ENCODE results near the gene OSCP1. TPM values are rescaled to one million over a fixed set of nuclear protein-coding genes. Genes with fewer than 3 reads are reported as not detected.

The OSCP1 gene
- 10 to 100 TPM in 2 of 4 donors, 1 to 10 TPM in 2; 8.2 to 10.8 (median 9.6) TPM for total RNA-seq

- Histone ChIP-seq H3K4me3 (peak within 1 kb of the TSS; percentile 60 to 70 (median 68)), H3K36me3 (peaks cover 7 to 15% (median 13%) of the 10 kb centered on the region in 4 donors), H3K27ac (replicated peaks in 1 of 4) (peak within 1 kb of the TSS; percentile 91 to 97 (median 94)), H3K9me3 (no peaks in the 10 kb centered on the region), H3K27me3 (no peaks in the 10 kb centered on the region), H3K4me1 (peaks cover 5 to 28% (median 19%) of the 10 kb centered on the region in 4 donors)
- peak; percentile 99 for DNase-seq (ENCODE audit: extremely low spot score)
- TF ChIP-seq POLR2A (IDR thresholded peaks at IDR 0.05; ENCODE audit: low read depth) (peak; percentile 90), EP300 (IDR thresholded peaks at IDR 0.05) (no peak), POLR2AphosphoS5 (IDR thresholded peaks at IDR 0.05) (peak; percentile 96 to 98)
- TF ChIP-seq, protein P1, sequence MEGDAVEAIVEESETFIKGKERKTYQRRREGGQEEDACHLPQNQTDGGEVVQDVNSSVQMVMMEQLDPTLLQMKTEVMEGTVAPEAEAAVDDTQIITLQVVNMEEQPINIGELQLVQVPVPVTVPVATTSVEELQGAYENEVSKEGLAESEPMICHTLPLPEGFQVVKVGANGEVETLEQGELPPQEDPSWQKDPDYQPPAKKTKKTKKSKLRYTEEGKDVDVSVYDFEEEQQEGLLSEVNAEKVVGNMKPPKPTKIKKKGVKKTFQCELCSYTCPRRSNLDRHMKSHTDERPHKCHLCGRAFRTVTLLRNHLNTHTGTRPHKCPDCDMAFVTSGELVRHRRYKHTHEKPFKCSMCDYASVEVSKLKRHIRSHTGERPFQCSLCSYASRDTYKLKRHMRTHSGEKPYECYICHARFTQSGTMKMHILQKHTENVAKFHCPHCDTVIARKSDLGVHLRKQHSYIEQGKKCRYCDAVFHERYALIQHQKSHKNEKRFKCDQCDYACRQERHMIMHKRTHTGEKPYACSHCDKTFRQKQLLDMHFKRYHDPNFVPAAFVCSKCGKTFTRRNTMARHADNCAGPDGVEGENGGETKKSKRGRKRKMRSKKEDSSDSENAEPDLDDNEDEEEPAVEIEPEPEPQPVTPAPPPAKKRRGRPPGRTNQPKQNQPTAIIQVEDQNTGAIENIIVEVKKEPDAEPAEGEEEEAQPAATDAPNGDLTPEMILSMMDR (IDR thresholded peaks at IDR 0.05), result no peak
- under 1% methylated on average over 34 of the region's 48 CpGs for WGBS
- intact Hi-C loops (cut with DNase I), result no loop called here
Measured at GRCh38 chr1:36450270-36450918, at the start of gene OSCP1. OSCP1 (minus strand) TSS chr1:36450451; CDS start chr1:36450369, 82 bp downstream.

DNA sequence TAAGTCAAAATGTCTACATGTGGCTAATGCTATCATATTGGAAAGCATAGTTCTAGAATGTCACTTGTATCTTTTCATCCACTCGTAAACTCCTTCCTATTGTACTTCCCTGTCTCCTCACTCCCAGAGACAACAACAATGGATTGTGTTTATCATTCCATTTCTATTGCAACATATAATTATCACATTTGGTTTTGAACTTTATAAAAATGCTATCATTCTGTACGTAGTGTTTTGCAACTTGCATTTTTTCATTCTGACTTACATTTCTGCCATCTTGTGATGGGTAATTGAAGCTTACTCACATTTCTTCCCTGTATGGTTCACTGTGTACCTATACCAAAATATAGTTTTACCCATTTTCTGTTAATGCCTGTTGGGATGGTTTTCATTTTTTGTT, 47.0 kb upstream of the OSCP1 start:
- Histone ChIP-seq H3K27me3 (peaks cover 0 to 5% (median 0%) of the 10 kb centered on the region in 4 donors), H3K4me1 (no peaks in the 10 kb centered on the region), H3K9me3 (no peaks in the 10 kb centered on the region), H3K4me3 (no peak overlapping the region), H3K27ac (replicated peaks in 1 of 4) (no peak overlapping the region), H3K36me3 (no peaks in the 10 kb centered on the region)
- no peak for DNase-seq (ENCODE audit: extremely low spot score)
- TF ChIP-seq POLR2A (IDR thresholded peaks at IDR 0.05; ENCODE audit: low read depth), result no peak
- TF ChIP-seq POLR2AphosphoS5 (IDR thresholded peaks at IDR 0.05), result no peak
- TF ChIP-seq, protein P1 (IDR thresholded peaks at IDR 0.05), result no peak
- no peak for TF ChIP-seq EP300 (IDR thresholded peaks at IDR 0.05)
- WGBS, result 73% methylated on average over 2 of the region's 2 CpGs
- intact Hi-C loops (cut with DNase I), result no loop called here

GRCh38 chr1:36494971-36495370, 44.7 kb upstream of the OSCP1 start:
- H3K27ac ChIP-seq (replicated peaks in 1 of 4), result no peak overlapping the region
- 77% methylated on average over 5 of the region's 5 CpGs for WGBS
- peaks cover 0 to 5% (median 0%) of the 10 kb centered on the region in 4 donors for H3K27me3 ChIP-seq
- DNase-seq (ENCODE audit: extremely low spot score), result no peak
- no peaks in the 10 kb centered on the region for H3K9me3 ChIP-seq
- TF ChIP-seq EP300 (IDR thresholded peaks at IDR 0.05) (no peak), POLR2AphosphoS5 (IDR thresholded peaks at IDR 0.05) (no peak), POLR2A (IDR thresholded peaks at IDR 0.05; ENCODE audit: low read depth) (no peak)
- TF ChIP-seq, protein P1 (IDR thresholded peaks at IDR 0.05), result no peak
- intact Hi-C loops (cut with DNase I), result no loop called here
- no peaks in the 10 kb centered on the region for H3K4me1 ChIP-seq
- H3K4me3 ChIP-seq, result no peak overlapping the region
- H3K36me3 ChIP-seq, result no peaks in the 10 kb centered on the region

DNA sequence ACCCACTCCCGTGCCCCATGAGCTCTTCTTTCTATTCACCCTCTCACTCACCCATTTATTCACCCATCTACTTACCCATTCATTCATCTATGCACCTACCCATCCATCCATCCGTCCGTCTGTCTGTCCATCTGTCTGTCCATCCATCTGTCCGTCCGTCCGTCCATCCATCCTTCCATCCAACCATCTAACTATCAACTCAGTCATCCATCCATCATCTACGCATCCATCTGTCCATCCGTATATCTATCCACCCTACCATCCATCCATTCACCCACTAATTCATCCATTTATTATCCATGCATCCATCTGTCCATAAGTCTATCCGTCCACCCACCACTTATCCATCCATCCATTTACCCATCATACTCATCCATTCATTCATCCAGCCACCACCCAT, 43.3 kb upstream of the OSCP1 start:
- TF ChIP-seq POLR2A (IDR thresholded peaks at IDR 0.05; ENCODE audit: low read depth), result no peak
- no peak for TF ChIP-seq EP300 (IDR thresholded peaks at IDR 0.05)
- TF ChIP-seq, protein P1 (IDR thresholded peaks at IDR 0.05), result no peak
- no peak for TF ChIP-seq POLR2AphosphoS5 (IDR thresholded peaks at IDR 0.05)
- no peaks in the 10 kb centered on the region for H3K9me3 ChIP-seq
- no peaks in the 10 kb centered on the region for H3K36me3 ChIP-seq
- no peak overlapping the region for H3K4me3 ChIP-seq
- intact Hi-C loops (cut with DNase I), result no loop called here
- no peak overlapping the region for H3K27ac ChIP-seq (replicated peaks in 1 of 4)
- no peak for DNase-seq (ENCODE audit: extremely low spot score)
- H3K4me1 ChIP-seq, result no peaks in the 10 kb centered on the region
- peaks cover 0 to 6% (median 0%) of the 10 kb centered on the region in 4 donors for H3K27me3 ChIP-seq
- WGBS, result 87% methylated on average over 9 of the region's 9 CpGs

Data from esophagus muscularis mucosa (tissue), 4 donors.